ENCODE data around the gene LIMS2. TPM values are rescaled to one million over a fixed set of nuclear protein-coding genes. Genes with fewer than 3 reads are reported as not detected.

Gene LIMS2
- total and polyA plus RNA-seq, 5 experiments from 2014 or later, result 3.4 to 12.5 (median 10.1) TPM

DNA sequence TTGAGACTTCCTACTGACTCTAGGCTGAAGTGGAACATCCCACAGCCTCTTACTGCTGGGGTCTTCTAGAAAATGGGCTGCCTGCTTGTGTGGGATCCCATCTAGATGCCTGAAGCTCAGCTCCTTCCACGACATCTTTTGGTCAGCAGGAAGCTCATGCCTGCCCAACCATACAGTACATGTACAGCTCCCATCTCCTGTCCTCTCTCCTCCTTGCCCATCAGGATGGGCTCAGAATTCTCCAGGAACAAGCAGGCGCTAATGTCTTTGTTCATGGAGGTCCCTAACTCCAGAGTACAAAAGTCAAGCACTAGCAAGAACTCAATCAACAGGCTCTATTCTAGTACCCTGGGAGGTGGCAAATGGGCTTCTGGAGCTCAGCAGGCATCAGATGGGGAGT lies 61.1 kb downstream of the LIMS2 start:
- Mint-ChIP-seq H3K9me3 (peaks cover 5 to 23% (median 13%) of the 10 kb centered on the region in 9 donors), H3K4me1 (peaks cover 12 to 35% (median 29%) of the 10 kb centered on the region in 4 donors), H3K4me3 (no peak overlapping the region), H3K36me3 (peaks cover 0 to 10% (median 10%) of the 10 kb centered on the region in 3 donors), H3K27me3 (no peaks in the 10 kb centered on the region), H3K27ac (peak overlapping the region in 3 of 10 donors; percentile 4 to 67 (median 21))
- DNase-seq (no peak), ATAC-seq (no peak)
- POLR2A ChIA-PET, result no interaction called here

DNA sequence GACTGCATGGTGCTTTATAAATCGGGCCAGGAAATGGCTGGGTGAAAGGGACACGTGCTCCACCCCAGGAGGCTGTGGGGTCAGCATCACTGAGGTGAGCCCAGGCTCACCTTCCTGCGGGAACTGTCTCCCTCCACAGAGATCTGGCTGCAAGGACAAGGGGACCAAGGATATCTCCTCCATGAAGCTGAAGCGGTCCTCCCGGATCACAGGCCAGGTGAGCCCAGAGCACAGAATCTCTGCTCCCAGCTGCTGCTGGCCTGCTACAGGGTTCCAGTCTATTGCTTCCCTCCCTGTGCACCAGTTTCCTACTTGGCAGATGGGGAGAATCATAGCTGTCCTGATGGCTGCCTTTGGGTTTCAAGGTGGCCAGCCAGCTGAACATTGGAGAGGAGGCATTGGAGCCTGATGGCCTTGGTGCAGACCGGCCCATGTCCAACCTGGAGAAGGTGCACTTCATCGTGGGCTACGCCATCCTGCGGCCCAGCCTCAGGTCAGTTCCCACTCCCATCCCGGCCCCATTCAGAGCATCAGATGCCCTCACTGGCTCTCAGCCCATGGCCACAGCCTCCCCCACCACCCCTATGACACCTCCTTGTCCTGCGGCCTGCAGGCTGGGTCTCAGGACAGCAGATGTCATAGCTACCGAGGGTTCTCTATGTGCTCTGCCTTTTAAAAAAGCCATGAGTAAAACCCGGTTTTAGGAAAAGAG lies 63.1 kb downstream of the LIMS2 start:
- Mint-ChIP-seq H3K27ac (no peak overlapping the region), H3K9me3 (peaks cover 5 to 23% (median 13%) of the 10 kb centered on the region in 9 donors), H3K27me3 (no peaks in the 10 kb centered on the region), H3K4me3 (no peak overlapping the region), H3K36me3 (peaks cover 0 to 10% (median 10%) of the 10 kb centered on the region in 3 donors), H3K4me1 (peaks cover 9 to 33% (median 29%) of the 10 kb centered on the region in 4 donors)
- POLR2A ChIA-PET, result no interaction called here
- DNase-seq (peak in 1 of 10 donors; percentile 32), ATAC-seq (no peak)

DNA sequence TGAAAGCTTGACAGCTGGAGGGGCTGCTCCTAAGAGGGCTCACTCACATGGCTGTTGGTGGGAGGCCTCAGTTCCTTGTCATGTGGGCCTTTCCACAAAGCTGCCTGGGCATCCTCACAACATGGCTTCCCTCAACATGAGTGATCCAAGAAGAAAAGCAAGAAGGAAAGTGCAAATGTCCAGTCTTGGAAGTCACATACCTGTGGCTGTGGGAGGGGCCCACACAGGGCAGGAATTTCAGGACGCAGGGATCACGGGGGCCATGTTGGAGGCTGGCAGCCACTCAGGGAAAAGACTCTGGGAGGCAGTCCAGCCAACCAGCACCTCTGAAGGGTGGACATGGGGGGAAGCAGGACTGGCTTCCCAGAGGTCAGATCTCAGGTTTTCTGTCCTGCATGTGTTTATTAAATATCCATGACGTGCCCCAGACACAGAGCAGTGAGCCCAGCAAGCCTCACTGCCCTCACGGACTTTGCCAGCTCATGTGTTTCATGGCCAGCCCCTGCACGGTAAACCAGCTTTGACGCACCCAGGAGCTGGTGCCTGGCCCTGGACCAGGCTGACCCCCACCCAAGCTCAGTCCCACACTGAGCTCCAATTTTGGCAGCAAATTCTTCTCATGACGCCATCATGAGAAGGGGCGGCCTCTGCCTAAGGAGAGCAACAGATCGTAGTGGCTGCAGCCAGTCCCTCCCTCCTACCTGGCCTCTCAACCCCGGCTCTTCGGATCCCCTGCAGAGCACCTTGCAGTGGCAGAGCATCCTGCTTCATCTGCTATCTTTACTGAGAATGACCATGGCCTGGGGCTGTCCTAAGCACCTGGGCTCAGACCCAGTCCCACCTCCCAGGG lies 64.0 kb downstream of the LIMS2 start:
- H3K4me3 Mint-ChIP-seq, result no peak overlapping the region
- peak in 1 of 10 donors; percentile 21 for DNase-seq
- no peaks in the 10 kb centered on the region for H3K27me3 Mint-ChIP-seq
- peaks cover 9 to 23% (median 20%) of the 10 kb centered on the region in 4 donors for H3K4me1 Mint-ChIP-seq
- peaks cover 5 to 23% (median 13%) of the 10 kb centered on the region in 9 donors for H3K9me3 Mint-ChIP-seq
- ATAC-seq, result no peak
- POLR2A ChIA-PET, result no interaction called here
- no peak overlapping the region for H3K27ac Mint-ChIP-seq
- H3K36me3 Mint-ChIP-seq, result peaks cover 0 to 10% (median 10%) of the 10 kb centered on the region in 3 donors

DNA sequence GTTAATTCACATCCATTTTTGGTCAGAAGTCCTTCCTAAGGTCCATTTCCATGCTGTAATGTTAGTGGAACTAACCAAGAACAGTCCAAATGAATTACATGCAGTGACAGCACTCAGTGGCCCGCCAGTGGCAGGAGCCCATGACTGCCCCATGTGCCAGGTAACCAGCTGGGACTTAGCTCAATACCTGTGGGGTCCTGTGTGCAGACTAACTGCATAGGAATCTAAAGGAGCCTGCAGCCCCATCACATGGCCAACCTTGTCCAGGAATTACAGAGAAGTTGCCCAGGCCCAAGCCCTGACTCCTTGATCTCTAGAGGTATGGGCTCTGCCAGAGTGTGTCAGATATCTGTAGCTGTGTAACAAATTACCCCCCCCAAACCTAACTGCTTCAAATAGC lies 64.8 kb downstream of the LIMS2 start:
- DNase-seq, result no peak
- POLR2A ChIA-PET, result no interaction called here
- Mint-ChIP-seq H3K4me3 (no peak overlapping the region), H3K27me3 (no peaks in the 10 kb centered on the region), H3K4me1 (peaks cover 4 to 16% (median 13%) of the 10 kb centered on the region in 4 donors), H3K9me3 (peaks cover 5 to 23% (median 13%) of the 10 kb centered on the region in 9 donors), H3K36me3 (peaks cover 0 to 10% (median 10%) of the 10 kb centered on the region in 3 donors), H3K27ac (no peak overlapping the region)
- ATAC-seq, result no peak

DNA sequence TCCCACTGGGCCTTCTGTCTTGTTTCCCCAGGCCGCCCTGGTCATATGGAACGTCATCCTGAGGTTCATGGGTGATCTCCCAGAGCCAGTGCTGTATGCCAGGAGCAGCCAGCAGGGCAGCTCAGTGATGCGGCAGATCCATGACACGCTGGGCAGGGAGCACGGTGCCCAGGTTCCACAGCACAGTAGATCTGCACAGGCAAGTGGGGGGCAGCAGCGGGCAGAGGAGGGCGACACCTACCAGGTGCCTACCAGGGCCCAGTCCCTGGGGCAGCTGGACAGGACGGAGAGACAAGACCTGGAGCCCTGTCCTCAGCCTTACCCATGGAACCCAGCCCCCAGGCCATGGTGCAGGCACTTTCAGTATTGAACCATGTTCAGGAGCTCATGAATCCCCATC lies 65.5 kb downstream of the LIMS2 start:
- peak overlapping the region in 4 of 10 donors; percentile 8 to 51 (median 30) for H3K27ac Mint-ChIP-seq
- H3K36me3 Mint-ChIP-seq, result peaks cover 0 to 10% (median 10%) of the 10 kb centered on the region in 3 donors
- no peak overlapping the region for H3K4me3 Mint-ChIP-seq
- DNase-seq (peak in 1 of 10 donors; percentile 37), ATAC-seq (no peak)
- H3K4me1 Mint-ChIP-seq, result peaks cover 2 to 11% (median 6%) of the 10 kb centered on the region in 4 donors
- no peaks in the 10 kb centered on the region for H3K27me3 Mint-ChIP-seq
- POLR2A ChIA-PET, result interaction anchor here (1.6 kb wide), 1 partner anchor 44 kb away, joined by 3 read pairs; no protein-coding TSS in a partner anchor
- H3K9me3 Mint-ChIP-seq, result peaks cover 5 to 23% (median 13%) of the 10 kb centered on the region in 9 donors

DNA sequence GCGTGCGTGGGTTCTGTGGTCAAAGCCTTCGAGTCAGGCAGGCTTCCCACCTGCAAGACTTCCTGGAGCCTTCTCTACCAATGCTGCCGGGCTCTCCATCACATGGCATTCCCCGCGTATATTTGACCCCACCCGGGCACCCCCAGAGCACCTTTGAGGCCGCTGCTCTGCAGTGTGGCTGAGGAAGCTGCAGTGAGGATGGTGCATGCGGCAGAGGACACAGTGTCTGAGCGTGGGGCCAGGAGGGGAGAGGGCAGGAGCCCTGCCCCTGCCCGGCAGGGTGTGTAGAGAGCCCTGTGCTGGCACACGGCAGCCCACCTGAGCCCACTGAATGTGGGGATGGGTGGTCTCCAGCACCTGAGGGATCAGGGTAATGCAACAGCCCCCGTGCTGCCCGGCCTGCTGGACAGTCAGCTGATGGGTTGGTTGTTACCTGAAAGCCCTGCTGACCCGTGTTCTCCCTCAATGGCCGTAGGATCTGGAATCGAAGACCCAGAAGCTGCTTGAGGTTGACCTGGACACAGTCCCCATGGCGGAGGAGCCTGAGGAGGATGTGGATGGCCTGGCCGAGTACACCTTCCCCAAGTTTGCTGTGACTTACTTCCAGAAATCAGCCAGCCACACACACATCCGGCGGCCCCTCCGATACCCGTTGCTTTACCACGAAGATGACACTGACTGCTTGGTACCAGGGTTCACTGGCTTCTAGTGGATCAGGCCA lies 66.1 kb downstream of the LIMS2 start:
- Mint-ChIP-seq H3K36me3 (peaks cover 0 to 10% (median 10%) of the 10 kb centered on the region in 3 donors), H3K4me3 (no peak overlapping the region), H3K27ac (peak overlapping the region in 4 of 10 donors; percentile 8 to 51 (median 30)), H3K4me1 (peaks cover 4 to 16% (median 7%) of the 10 kb centered on the region in 4 donors), H3K27me3 (no peaks in the 10 kb centered on the region), H3K9me3 (peaks cover 5 to 18% (median 13%) of the 10 kb centered on the region in 9 donors)
- DNase-seq (no peak), ATAC-seq (peak; percentile 35 to 38)
- POLR2A ChIA-PET, result interaction anchor here (1.6 kb wide), 1 partner anchor 45 kb away, joined by 3 read pairs; no protein-coding TSS in a partner anchor

DNA sequence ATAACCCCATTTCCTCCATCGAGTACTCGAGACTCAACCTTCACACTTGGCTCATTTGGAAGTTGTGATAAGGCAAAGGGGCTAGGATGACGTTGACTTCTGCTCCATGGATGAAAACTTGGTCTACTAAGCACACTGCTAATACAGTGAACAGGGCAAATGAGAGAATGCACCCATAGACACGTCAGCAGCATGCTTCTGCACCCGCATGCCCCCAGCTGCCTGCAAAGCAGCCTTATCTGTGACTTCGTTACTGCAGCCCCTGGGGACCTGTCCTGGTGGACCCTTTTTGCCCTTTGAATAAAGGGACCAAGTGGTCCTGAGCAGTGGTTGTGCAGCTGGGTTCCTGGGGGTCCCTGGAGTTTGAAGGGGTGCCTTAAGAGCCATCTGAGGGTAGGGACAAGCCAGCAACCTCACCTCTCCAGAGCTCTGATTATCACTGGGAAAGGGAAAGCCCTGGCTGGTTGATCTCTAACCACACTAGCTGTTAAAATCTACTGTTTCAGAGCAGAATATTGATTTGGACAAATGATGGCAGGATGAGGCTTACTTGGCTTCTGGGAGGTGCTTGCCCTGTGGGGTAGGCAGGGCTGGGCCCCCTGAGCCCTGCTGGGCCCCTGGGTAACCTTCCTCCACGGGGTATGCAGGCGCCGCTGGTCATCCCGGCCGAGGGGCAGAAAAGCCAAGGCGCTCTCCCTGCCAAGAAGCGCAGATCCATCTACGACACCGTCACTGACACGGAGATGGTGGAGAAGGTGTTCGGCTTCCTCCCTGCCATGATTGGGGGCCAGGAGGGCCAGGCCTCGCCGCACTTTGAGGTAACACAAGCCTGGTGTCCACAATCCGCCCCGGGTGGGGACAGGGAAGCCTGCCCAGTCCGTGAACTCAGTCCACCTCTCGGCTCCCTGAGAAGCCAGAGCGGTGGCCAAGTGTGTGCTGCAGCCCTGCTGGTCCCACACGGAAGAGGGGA lies 67.0 kb downstream of the LIMS2 start:
- peaks cover 4 to 17% (median 8%) of the 10 kb centered on the region in 4 donors for H3K4me1 Mint-ChIP-seq
- peak overlapping the region in 2 of 10 donors; percentile 21 to 60 for H3K27ac Mint-ChIP-seq
- peaks cover 0 to 6% (median 5%) of the 10 kb centered on the region in 3 donors for H3K36me3 Mint-ChIP-seq
- ATAC-seq, result no peak
- no peaks in the 10 kb centered on the region for H3K27me3 Mint-ChIP-seq
- H3K4me3 Mint-ChIP-seq, result no peak overlapping the region
- POLR2A ChIA-PET, result interaction anchor here (1.6 kb wide), 1 partner anchor 45 kb away, joined by 3 read pairs; no protein-coding TSS in a partner anchor
- H3K9me3 Mint-ChIP-seq, result peaks cover 4 to 12% (median 7%) of the 10 kb centered on the region in 9 donors
- DNase-seq, result peak in 1 of 10 donors; percentile 41

DNA sequence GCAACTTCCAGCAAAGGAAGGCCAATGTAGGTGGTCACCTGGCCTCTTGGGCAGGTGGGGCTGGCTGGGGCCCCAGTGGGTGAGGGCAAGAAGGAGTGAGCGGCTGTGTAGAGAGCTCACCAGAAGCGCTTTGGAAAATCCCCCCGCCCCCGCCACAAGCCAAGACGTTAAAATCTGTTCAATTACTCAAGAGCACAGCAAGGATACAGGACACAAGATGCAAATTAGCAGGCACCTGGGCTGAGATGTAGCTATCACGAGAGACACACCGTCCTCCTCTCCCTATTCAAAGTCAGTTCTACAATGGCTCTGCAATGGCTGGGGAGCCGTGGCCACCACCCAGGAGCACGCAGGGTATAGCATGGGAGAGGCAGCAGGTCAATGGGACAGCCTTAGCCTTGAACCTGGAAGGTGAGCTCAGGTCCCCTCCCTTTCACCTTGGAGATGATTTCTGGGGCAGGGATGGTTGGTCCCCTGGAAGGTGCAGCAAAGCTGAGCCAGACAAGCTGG lies 67.9 kb downstream of the LIMS2 start:
- ATAC-seq (no peak), DNase-seq (peak in 1 of 10 donors; percentile 48)
- H3K9me3 Mint-ChIP-seq, result peaks cover 0 to 12% (median 5%) of the 10 kb centered on the region in 9 donors
- POLR2A ChIA-PET, result interaction anchor here (1.0 kb wide), 1 partner anchor 14 kb away, joined by 3 read pairs; no protein-coding TSS in a partner anchor
- no peak overlapping the region for H3K4me3 Mint-ChIP-seq
- peak overlapping the region in 3 of 10 donors; percentile 7 to 32 (median 18) for H3K27ac Mint-ChIP-seq
- H3K4me1 Mint-ChIP-seq, result peaks cover 4 to 17% (median 8%) of the 10 kb centered on the region in 4 donors
- H3K27me3 Mint-ChIP-seq, result no peaks in the 10 kb centered on the region
- peaks cover 0 to 7% (median 0%) of the 10 kb centered on the region in 3 donors for H3K36me3 Mint-ChIP-seq

DNA sequence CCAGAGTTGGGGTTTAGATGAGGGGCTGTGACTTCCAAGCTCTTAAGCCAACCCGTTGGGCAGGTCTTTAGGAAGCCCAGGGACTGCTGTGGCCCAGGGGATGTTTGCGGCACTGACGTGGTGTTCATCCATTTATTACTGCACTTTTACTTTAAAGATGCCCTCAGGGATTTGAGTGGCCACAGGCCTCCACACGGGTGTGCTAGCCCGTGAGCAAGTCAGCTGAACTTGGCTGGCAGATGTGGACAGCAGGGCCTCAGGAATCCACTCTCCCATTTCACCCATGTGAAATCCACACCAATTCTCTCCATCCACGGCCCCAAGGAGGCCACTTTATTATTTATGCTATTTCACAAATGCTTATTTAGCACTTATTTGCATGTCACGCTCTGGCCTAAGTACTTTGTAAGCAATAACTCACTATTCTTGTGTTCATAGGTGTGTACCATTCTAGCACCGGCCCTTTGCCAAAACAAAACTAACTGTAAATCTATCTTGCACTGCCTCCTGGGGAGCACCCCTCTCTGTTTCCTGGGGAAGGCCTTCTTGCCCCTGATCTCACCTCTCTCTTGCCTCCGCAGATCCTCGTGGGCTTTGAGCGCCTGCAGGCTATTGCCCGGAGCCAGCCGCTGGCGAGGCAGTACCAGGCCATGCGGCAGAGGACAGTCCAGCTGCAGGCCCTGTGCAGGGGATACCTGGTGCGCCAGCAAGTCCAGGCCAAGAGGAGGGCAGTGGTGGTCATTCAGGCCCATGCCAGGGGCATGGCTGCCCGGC lies 68.5 kb downstream of the LIMS2 start:
- H3K27me3 Mint-ChIP-seq, result no peaks in the 10 kb centered on the region
- DNase-seq (no peak), ATAC-seq (no peak)
- H3K36me3 Mint-ChIP-seq, result peaks cover 0 to 8% (median 0%) of the 10 kb centered on the region in 3 donors
- H3K9me3 Mint-ChIP-seq, result peaks cover 0 to 12% (median 5%) of the 10 kb centered on the region in 9 donors
- POLR2A ChIA-PET, result interaction anchor here (1.0 kb wide), 1 partner anchor 15 kb away, joined by 3 read pairs; no protein-coding TSS in a partner anchor
- H3K4me3 Mint-ChIP-seq, result no peak overlapping the region
- H3K27ac Mint-ChIP-seq, result no peak overlapping the region
- peaks cover 4 to 17% (median 8%) of the 10 kb centered on the region in 4 donors for H3K4me1 Mint-ChIP-seq

DNA sequence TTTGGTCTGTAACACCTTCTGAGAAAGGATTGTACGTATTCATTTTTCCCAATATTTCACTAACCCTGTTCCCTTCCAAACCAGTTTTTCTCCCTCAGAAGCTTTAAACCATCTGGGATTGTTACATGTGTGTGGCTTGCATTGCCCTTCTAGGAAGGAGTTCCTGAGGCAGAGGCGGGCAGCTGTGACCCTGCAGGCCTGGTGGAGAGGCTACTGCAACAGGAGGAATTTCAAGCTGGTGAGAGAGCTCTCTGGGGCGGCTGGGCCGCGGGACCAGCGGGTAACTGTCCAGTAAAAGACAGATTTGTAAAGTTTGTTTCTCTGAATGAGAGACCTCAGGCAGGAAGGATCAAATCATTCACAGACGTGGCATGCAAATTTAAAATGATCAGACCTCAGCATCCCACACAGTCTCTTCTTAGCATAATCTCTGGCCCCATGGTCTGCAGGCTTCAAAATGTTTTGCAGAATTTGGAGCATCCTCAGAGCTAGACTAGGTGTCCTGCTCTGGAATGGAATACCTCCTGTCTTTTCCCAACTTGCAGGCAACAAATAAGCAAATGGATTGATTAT lies 69.6 kb downstream of the LIMS2 start:
- peak in 1 of 10 donors; percentile 13 for DNase-seq
- no peak for ATAC-seq
- H3K4me1 Mint-ChIP-seq, result peaks cover 4 to 17% (median 8%) of the 10 kb centered on the region in 4 donors
- H3K27me3 Mint-ChIP-seq, result no peaks in the 10 kb centered on the region
- POLR2A ChIA-PET, result no interaction called here
- peaks cover 0 to 9% (median 5%) of the 10 kb centered on the region in 9 donors for H3K9me3 Mint-ChIP-seq
- peaks cover 0 to 8% (median 0%) of the 10 kb centered on the region in 3 donors for H3K36me3 Mint-ChIP-seq
- H3K4me3 Mint-ChIP-seq, result no peak overlapping the region
- H3K27ac Mint-ChIP-seq, result no peak overlapping the region
